CD4-positive, CD25-positive, alpha-beta regulatory T cell (primary cell): ENCODE results near the gene GRK1. TPM values are rescaled to one million over a fixed set of nuclear protein-coding genes. Genes with fewer than 3 reads are reported as not detected.

Experiments
- ATAC-seq, 2 donors: fragments of 150-1000 bp; cut with Tn5 transposase; one replicate each; pipeline ENCODE4 v1.10.0; 2021; ENCODE audit warnings: low read depth in 2 of 2, moderate number of reproducible peaks in 2 of 2, moderate library complexity in 1 of 2
- DNase-seq, 3 donors: peaks; one replicate each; pipeline versions ENCODE4 v3.0.0 to v3.0.0-alpha.2; 2012 to 2022; ENCODE audit warnings: mixed read lengths in 1 of 3
- H3K27ac ChIP-seq: one replicate; pipeline ENCODE4 v1.7.0; 2013; ENCODE audit warnings: mild to moderate bottlenecking, low read length; ENCODE audit not compliant: insufficient read depth, poor library complexity, severe bottlenecking
- H3K27me3 ChIP-seq: one replicate; pipeline ENCODE4 v1.7.0; 2013; ENCODE audit warnings: low read length; ENCODE audit not compliant: control insufficient read depth, insufficient read depth
- H3K36me3 ChIP-seq: one replicate; pipeline ENCODE4 v1.7.0; 2013; ENCODE audit warnings: mild to moderate bottlenecking, low read length, moderate library complexity; ENCODE audit not compliant: control insufficient read depth, insufficient read depth
- H3K4me1 ChIP-seq: 2 replicates; pipeline ENCODE4 v1.7.0; 2013; ENCODE audit warnings: mild to moderate bottlenecking, low read length; ENCODE audit not compliant: insufficient read depth, control insufficient read depth, poor library complexity, severe bottlenecking
- H3K4me3 ChIP-seq: one replicate; pipeline ENCODE4 v1.7.0; 2013; ENCODE audit warnings: low read depth, mild to moderate bottlenecking, low read length, moderate library complexity
- H3K9me3 ChIP-seq, 2 experiments: 1 replicate in 1 of 2; 2 replicates in 1 of 2; pipeline ENCODE4 v1.7.0; 2013; ENCODE audit warnings: low read length in 2 of 2, mild to moderate bottlenecking in 1 of 2, moderate library complexity in 1 of 2; ENCODE audit not compliant: control insufficient read depth in 2 of 2
- H3K27ac Mint-ChIP-seq, 3 donors: one replicate each; pipeline ENCODE4 v1.8.0; 2020 to 2022; ENCODE audit warnings: mild to moderate bottlenecking in 3 of 3, mixed read lengths in 3 of 3, moderate library complexity in 2 of 3
- H3K27me3 Mint-ChIP-seq: one replicate; pipeline ENCODE4 v1.8.0; 2022; ENCODE audit warnings: mild to moderate bottlenecking, mixed read lengths
- H3K36me3 Mint-ChIP-seq: one replicate; pipeline ENCODE4 v1.8.0; 2020; ENCODE audit warnings: mixed read lengths
- H3K4me1 Mint-ChIP-seq, 4 donors: one replicate each; pipeline ENCODE4 v1.8.0; 2020 to 2022; ENCODE audit warnings: mixed read lengths in 4 of 4, mild to moderate bottlenecking in 1 of 4
- H3K4me3 Mint-ChIP-seq, 4 donors: one replicate each; pipeline ENCODE4 v1.8.0; 2020 to 2022; ENCODE audit warnings: mild to moderate bottlenecking in 4 of 4, mixed read lengths in 4 of 4, moderate library complexity in 3 of 4
- H3K9me3 Mint-ChIP-seq, 7 donors: one replicate each; pipeline ENCODE4 v1.8.0; 2020 to 2022; ENCODE audit warnings: mixed read lengths in 7 of 7, mild to moderate bottlenecking in 3 of 7, moderate library complexity in 2 of 7
- polyA plus RNA-seq, 4 donors: library from polyadenylated mRNA; unstranded; fragments of 300-500 nt; fragmentation: Illumina TruSeq; gene quantifications; one replicate each; pipeline ENCODE4 v1.2.3, GENCODE V29; 2021
- total RNA-seq: library from RNA; stranded (reverse); gene quantifications from one replicate; pipeline ENCODE4 v1.2.3, GENCODE V29; 2022

Gene GRK1
- total and polyA plus RNA-seq, 5 donors from 2014 or later = not detected

GRCh38 chr13:113735750-113736149, 68.7 kb downstream of the GRK1 start:
- Mint-ChIP-seq H3K27me3 (no peaks in the 10 kb centered on the region), H3K4me1 (no peaks in the 10 kb centered on the region), H3K27ac (no peak overlapping the region), H3K36me3 (no peaks in the 10 kb centered on the region), H3K4me3 (no peak overlapping the region), H3K9me3 (peaks cover 0 to 2% (median 0%) of the 10 kb centered on the region in 7 donors)
- Histone ChIP-seq H3K4me3 (no peak overlapping the region), H3K9me3 (no peaks in the 10 kb centered on the region), H3K4me1 (no peaks in the 10 kb centered on the region), H3K27ac (no peak overlapping the region), H3K36me3 (no peaks in the 10 kb centered on the region), H3K27me3 (no peaks in the 10 kb centered on the region)
- DNase-seq (no peak), ATAC-seq (no peak)

- Histone ChIP-seq H3K36me3 (no peaks in the 10 kb centered on the region), H3K4me3 (no peak overlapping the region), H3K4me1 (no peaks in the 10 kb centered on the region), H3K27ac (no peak overlapping the region), H3K9me3 (no peaks in the 10 kb centered on the region), H3K27me3 (no peaks in the 10 kb centered on the region)
- Mint-ChIP-seq H3K27ac (no peak overlapping the region), H3K27me3 (peaks cover 2% of the 10 kb centered on the region), H3K4me3 (no peak overlapping the region), H3K9me3 (peaks cover 0 to 2% (median 0%) of the 10 kb centered on the region in 7 donors), H3K4me1 (peaks cover 0 to 2% (median 2%) of the 10 kb centered on the region in 4 donors), H3K36me3 (no peaks in the 10 kb centered on the region)
- ATAC-seq = no peak
- no peak for DNase-seq
These were observed 69.3 kb downstream of the GRK1 start for GRCh38 chr13:113736258-113736731.

DNA sequence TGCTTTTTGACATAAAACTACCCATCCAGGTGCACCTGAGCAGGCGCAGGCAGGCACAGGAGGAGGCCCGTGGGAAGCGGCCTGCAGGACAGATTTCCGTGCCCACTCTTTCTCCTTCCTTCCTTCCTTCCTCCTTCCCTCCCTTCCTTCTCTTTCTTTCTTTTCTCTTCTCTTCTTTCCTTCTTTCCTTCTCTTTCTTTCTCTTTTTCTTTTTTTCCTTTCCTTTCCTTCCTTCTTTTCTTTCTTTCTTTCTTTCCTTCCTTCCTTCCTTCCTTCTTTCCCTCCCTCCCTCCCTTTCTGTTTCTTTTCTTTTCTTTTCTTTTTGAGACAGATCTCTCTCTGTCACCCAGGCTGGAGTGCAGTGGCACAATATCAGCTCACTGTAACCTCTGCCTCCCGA, 70.8 kb downstream of the GRK1 start:
- ATAC-seq (no peak), DNase-seq (no peak)
- H3K9me3 Mint-ChIP-seq = peaks cover 0 to 2% (median 0%) of the 10 kb centered on the region in 7 donors
- peaks cover 7% of the 10 kb centered on the region for H3K4me1 ChIP-seq
- peaks cover 14% of the 10 kb centered on the region for H3K27me3 Mint-ChIP-seq
- H3K9me3 ChIP-seq = no peaks in the 10 kb centered on the region
- H3K27me3 ChIP-seq = peaks cover 2% of the 10 kb centered on the region
- H3K4me3 Mint-ChIP-seq = no peak overlapping the region
- H3K4me1 Mint-ChIP-seq = peaks cover 0 to 13% (median 6%) of the 10 kb centered on the region in 4 donors
- H3K27ac ChIP-seq = no peak overlapping the region
- H3K36me3 Mint-ChIP-seq = no peaks in the 10 kb centered on the region
- H3K27ac Mint-ChIP-seq = no peak overlapping the region
- H3K4me3 ChIP-seq = no peak overlapping the region
- H3K36me3 ChIP-seq = no peaks in the 10 kb centered on the region

DNA sequence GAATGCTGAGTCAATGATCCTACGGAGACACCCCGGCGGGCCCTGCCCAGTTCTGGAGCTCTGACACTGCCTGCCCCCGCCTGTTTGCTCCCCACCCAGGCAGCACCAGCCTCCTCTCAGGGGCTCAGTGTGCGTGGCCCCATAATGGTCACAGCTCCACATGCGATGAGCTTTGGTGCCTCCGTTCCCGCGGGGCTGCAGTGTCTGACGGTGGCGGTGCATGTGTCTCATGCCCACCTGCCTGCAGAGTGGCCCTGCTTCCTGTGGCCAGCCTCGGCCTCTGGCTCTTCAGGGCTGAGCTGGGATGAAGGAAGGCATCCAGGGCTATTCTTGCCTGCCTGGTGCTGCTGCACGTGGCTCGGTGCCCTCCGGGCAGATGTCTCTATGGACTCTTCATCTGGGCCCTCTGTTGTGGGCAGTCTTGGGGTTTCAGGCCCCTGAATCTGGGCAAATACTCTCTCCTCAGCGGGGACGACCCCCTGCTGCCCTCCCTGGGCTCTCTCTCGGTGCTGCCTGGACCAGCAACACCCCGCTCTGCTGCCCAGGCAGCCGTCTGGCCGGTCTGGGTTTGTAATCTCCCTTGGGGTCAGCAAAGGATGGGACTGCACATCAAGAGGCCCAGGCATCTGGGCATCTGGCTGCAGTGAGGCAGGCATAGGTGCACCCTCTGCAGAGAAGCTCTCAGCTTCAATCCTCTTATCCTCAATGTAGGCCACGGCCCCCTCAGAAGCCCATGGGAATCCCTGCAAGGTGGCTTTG, 72.7 kb downstream of the GRK1 start:
- no peak for DNase-seq
- Mint-ChIP-seq H3K4me3 (no peak overlapping the region), H3K27ac (no peak overlapping the region), H3K4me1 (peaks cover 0 to 13% (median 6%) of the 10 kb centered on the region in 4 donors), H3K36me3 (no peaks in the 10 kb centered on the region), H3K9me3 (peaks cover 0 to 2% (median 0%) of the 10 kb centered on the region in 7 donors), H3K27me3 (peaks cover 18% of the 10 kb centered on the region)
- Histone ChIP-seq H3K9me3 (no peaks in the 10 kb centered on the region), H3K27ac (no peak overlapping the region), H3K4me1 (peaks cover 7% of the 10 kb centered on the region), H3K4me3 (no peak overlapping the region), H3K36me3 (no peaks in the 10 kb centered on the region), H3K27me3 (peaks cover 2% of the 10 kb centered on the region)
- ATAC-seq = no peak

DNA sequence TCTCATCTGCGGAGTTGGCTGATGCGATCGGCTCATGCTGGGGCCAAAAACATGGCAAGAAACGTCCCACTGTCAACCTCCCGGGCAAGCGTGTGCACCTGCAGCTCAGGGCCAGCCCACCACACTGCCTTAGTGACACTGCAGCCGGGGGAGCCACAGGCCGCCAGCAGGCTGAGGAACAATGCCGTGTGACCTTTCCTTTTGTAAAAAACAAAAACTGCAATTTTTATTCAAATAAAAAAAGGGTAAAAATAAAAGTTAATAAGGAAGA, 73.2 kb downstream of the GRK1 start:
- H3K4me3 Mint-ChIP-seq = no peak overlapping the region
- Histone ChIP-seq H3K4me3 (no peak overlapping the region), H3K27ac (no peak overlapping the region), H3K4me1 (peaks cover 7% of the 10 kb centered on the region), H3K36me3 (no peaks in the 10 kb centered on the region), H3K27me3 (peaks cover 2% of the 10 kb centered on the region), H3K9me3 (no peaks in the 10 kb centered on the region)
- no peak overlapping the region for H3K27ac Mint-ChIP-seq
- DNase-seq (no peak), ATAC-seq (no peak)
- no peaks in the 10 kb centered on the region for H3K36me3 Mint-ChIP-seq
- peaks cover 0 to 2% (median 0%) of the 10 kb centered on the region in 7 donors for H3K9me3 Mint-ChIP-seq
- H3K4me1 Mint-ChIP-seq = peaks cover 0 to 13% (median 7%) of the 10 kb centered on the region in 4 donors
- peaks cover 18% of the 10 kb centered on the region for H3K27me3 Mint-ChIP-seq

- H3K4me1 ChIP-seq = peaks cover 7% of the 10 kb centered on the region
- Mint-ChIP-seq H3K27me3 (peaks cover 18% of the 10 kb centered on the region), H3K4me1 (peaks cover 0 to 13% (median 7%) of the 10 kb centered on the region in 4 donors), H3K9me3 (peaks cover 0 to 2% (median 0%) of the 10 kb centered on the region in 7 donors), H3K4me3 (peak overlapping the region in 1 of 4 donors; percentile 87), H3K36me3 (no peaks in the 10 kb centered on the region), H3K27ac (no peak overlapping the region)
- no peaks in the 10 kb centered on the region for H3K36me3 ChIP-seq
- DNase-seq (no peak), ATAC-seq (no peak)
- no peak overlapping the region for H3K27ac ChIP-seq
- H3K9me3 ChIP-seq = no peaks in the 10 kb centered on the region
- H3K27me3 ChIP-seq = peaks cover 2% of the 10 kb centered on the region
- H3K4me3 ChIP-seq = no peak overlapping the region
These were observed 73.6 kb downstream of the GRK1 start for GRCh38 chr13:113740661-113741060.

DNA sequence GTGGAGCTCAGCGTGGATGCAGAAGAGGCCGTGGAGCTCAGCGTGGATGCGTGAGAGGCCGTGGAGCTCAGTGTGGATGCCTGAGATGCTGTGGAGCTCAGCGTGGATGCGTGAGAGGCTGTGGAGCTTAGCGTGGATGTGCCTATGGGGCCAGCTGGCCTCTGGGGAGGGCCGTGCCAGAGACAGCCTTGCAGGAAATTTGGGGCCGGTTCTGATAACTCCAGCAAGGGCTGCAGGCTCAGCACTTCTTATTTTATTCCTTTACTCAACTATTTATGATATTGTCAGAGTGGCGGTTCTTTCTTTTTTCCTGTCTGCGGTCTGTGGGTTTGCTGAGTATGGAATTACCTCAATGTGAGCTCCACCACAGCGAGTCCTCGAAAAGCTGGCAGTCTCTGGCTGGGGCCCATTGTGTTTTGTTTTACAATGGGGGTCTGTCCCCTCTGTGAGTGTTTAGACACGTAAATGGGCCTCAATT, 74.2 kb downstream of the GRK1 start:
- Histone ChIP-seq H3K27me3 (peaks cover 2% of the 10 kb centered on the region), H3K4me1 (peaks cover 7% of the 10 kb centered on the region), H3K9me3 (no peaks in the 10 kb centered on the region), H3K27ac (no peak overlapping the region), H3K36me3 (no peaks in the 10 kb centered on the region), H3K4me3 (no peak overlapping the region)
- peaks cover 0 to 2% (median 0%) of the 10 kb centered on the region in 7 donors for H3K9me3 Mint-ChIP-seq
- H3K4me3 Mint-ChIP-seq = no peak overlapping the region
- DNase-seq (no peak), ATAC-seq (no peak)
- peaks cover 18% of the 10 kb centered on the region for H3K27me3 Mint-ChIP-seq
- H3K27ac Mint-ChIP-seq = no peak overlapping the region
- no peaks in the 10 kb centered on the region for H3K36me3 Mint-ChIP-seq
- peaks cover 0 to 13% (median 7%) of the 10 kb centered on the region in 4 donors for H3K4me1 Mint-ChIP-seq

- no peak overlapping the region for H3K4me3 ChIP-seq
- Mint-ChIP-seq H3K36me3 (no peaks in the 10 kb centered on the region), H3K9me3 (peaks cover 0 to 2% (median 0%) of the 10 kb centered on the region in 7 donors)
These were observed 75.0 kb downstream of the GRK1 start for GRCh38 chr13:113742000-113742441.

More at GRCh38 chr13:113742000-113742441, 75.0 kb downstream of the GRK1 start:
- Histone ChIP-seq H3K27me3 (peaks cover 2% of the 10 kb centered on the region), H3K9me3 (no peaks in the 10 kb centered on the region), H3K4me1 (peaks cover 7% of the 10 kb centered on the region), H3K27ac (no peak overlapping the region), H3K36me3 (no peaks in the 10 kb centered on the region)
- peaks cover 0 to 13% (median 7%) of the 10 kb centered on the region in 4 donors for H3K4me1 Mint-ChIP-seq
- H3K27ac Mint-ChIP-seq = no peak overlapping the region
- no peak overlapping the region for H3K4me3 Mint-ChIP-seq
- H3K27me3 Mint-ChIP-seq = peaks cover 18% of the 10 kb centered on the region
- no peak for DNase-seq
- ATAC-seq = peak; percentile 31 to 50
